HG02759 (cell line): Measurements from ENCODE around the gene UNC13A.

ENCODE experiments used
- ATAC-seq: cut with Tn5 transposase; IDR thresholded peaks from one replicate; pipeline ENCODE4 v1.9.1; 2021; ENCODE audit warnings: mild to moderate bottlenecking, moderate library complexity; ENCODE audit not compliant: unreplicated experiment

Gene UNC13A

GRCh38 chr19:17673937-17674799 lies 14.0 kb downstream of the UNC13A start:
- ATAC-seq: no peak

GRCh38 chr19:17671906-17672305 lies 16.2 kb downstream of the UNC13A start:
- ATAC-seq: no peak

- ATAC-seq: no peak
These were observed 18.7 kb downstream of the UNC13A start for GRCh38 chr19:17669419-17669818.

DNA sequence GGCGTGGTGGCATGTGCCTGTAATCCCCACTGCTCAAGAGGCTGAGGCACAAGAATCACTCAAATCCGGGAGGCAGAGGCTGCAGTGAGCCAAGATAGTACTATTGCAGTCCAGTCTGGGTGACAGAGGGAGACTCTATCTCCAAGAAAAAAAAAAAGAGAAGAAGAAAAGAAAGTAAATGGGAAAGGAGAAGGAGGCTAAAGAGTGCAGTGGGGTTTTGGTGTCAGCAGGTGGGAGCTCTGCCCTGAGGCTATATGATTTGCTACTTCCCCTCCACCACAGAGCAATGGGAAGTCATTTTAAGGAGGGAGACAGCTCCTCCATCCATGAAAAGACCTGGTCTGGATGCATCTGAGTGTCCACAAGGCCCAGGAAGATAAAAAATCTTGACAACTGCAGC lies 23.1 kb downstream of the UNC13A start:
- no peak for ATAC-seq

DNA sequence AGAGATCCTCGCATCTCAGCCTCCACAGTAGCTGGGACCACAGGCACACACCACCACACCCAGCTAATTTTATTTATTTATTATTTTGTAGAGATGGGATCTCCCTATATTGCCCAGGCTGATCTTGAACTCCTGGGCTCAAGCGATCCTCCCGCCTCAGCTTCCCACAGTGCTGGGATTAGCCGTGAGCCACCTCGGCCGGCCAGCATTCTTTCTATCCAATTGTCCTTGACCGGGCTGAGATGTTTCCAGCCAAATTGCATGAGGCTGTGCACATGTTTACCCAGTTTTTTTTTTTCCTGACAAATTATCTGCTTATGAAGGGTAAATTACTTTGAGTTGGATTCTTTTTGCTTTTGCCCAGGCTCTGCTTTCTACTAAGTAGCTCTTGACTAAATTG lies 28.2 kb downstream of the UNC13A start:
- no peak for ATAC-seq

GRCh38 chr19:17658666-17659065 lies 29.5 kb downstream of the UNC13A start:
- no peak for ATAC-seq

DNA sequence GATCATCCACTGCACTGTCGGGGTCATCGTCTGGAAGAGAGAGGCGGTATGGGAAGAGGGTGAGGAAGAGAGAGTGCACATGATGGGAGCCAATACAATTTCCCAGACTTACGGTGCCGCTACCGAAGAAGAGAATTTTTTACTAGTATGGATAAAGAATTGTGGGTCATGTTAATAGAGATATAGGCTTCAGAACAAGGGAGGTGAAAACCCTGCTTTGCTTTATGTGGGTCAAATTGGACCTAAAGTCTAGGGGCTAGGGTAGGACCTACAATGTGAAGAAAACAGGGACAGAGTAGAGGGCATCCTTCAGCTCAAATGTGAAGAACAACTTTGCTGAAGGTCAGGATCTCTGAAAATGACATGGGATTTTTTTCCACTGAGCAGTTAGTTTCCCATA lies 29.9 kb downstream of the UNC13A start:
- no peak for ATAC-seq

GRCh38 chr19:17656970-17657369 lies 31.2 kb downstream of the UNC13A start:
- ATAC-seq: no peak

DNA sequence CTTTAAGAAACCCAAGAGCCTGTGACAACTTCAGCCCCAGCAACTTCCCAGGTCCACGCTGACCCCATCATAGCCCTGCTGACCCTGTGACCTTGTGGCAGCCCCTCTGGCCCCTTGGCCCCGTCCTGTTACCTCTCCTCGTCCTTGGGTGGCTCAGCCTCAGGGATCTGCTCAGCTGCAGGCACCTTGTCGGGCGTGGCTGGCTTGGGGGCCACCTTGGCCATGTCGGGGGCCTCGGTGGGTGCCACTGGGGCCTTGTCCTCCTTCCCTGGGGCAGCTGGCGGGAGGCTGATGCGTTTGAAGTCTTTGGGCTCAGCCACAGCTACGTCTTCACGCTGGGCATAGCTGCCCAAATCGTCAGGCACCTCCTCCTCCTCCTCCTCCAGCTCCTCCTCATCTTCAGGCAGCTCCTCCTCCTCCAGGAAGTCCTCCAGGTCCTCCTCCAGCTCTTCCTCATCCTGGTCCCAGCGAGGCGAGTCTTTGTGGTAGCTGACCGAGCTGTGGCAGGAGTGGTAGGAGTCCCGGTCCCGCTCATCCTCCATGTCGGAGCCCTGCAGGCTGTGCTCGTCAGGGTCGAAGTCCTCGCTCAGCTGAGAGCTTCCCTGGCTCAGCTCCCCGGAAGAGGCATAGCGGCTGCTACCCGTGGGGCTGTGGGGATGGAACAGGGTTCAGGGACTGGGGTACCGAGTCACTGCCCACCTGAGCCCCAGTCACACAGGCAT lies 32.2 kb downstream of the UNC13A start:
- no peak for ATAC-seq

- no peak for ATAC-seq
These were observed 33.2 kb downstream of the UNC13A start for GRCh38 chr19:17654993-17655392.

GRCh38 chr19:17652627-17653026 lies 35.5 kb downstream of the UNC13A start:
- no peak for ATAC-seq

GRCh38 chr19:17648786-17649185 lies 39.4 kb downstream of the UNC13A start:
- no peak for ATAC-seq

- ATAC-seq: no peak
These were observed 40.0 kb downstream of the UNC13A start for GRCh38 chr19:17648097-17648660.

- ATAC-seq: no peak
These were observed 40.8 kb downstream of the UNC13A start for GRCh38 chr19:17647071-17648020.

- ATAC-seq: no peak
These were observed 41.7 kb downstream of the UNC13A start for GRCh38 chr19:17646441-17646840.

DNA sequence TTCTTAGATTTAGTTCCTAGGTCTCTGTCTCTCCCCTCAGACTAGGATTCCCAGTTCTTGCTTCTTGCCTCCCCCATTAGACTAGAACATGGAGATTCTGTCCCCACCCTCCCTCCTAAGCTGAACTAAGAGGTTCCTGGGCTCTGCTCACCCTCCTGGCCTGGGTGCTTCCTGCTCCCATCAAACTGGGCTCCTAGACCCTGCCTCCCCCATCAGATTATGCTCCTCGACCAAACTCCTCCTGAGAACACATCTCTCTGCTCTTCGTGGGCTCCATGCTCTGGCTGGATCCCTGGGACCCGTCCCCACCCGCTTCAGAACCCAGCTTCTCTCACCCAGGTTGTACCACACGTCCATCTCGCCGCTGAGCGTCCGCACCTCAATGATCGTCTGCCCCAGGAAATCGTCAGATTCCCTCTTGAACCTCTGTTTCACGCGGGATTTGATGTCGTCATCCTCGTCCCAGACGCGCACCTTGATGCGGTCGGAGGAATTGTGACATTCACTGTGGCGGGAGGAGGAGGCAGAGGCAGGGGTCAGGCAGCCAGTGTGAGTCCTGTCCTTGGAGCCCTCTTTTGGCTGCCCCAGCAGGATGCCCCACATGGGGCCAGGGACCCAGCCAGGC lies 42.7 kb downstream of the UNC13A start:
- ATAC-seq: no peak

DNA sequence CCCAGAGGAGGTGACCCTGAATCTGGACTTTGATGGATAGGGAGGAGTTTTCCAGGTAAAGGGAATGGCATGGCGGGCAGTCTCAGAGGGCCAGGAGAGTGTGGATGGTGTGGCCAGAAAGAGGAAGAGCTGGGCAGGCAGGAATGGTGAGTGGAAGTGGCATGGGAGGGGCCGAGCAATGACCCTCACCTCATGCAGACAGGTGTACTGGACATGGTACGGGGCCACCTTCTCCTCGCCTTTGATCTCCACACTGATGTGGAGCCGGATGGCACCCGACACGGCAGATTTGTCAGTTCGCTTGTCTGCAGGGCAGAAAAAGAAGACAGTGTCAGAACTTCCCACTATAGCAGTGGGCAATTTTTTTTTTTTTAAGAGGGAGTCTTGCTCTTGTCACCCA lies 45.5 kb downstream of the UNC13A start:
- ATAC-seq: no peak

- no peak for ATAC-seq
These were observed 46.3 kb downstream of the UNC13A start for GRCh38 chr19:17641846-17642245.

DNA sequence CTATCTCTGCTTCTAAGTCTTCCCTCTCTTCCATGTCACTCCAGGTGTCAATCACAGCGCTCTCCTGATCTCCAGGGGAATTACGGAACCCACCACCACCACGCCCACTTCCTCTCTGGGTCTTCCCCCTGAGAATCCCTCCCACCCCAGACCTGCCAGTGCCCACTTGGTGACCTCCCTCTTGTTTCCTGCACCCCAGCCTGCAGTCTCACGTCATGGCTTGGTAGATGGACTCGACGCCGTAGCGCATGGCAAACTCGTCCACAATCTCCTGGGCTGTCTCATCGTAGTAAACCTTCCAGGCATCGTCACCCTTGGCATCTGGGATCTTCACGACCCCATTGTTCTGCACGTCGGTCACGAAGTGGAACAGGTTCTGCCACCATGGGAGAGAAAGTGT lies 47.0 kb downstream of the UNC13A start:
- ATAC-seq: no peak

- ATAC-seq: no peak
These were observed 54.5 kb downstream of the UNC13A start for GRCh38 chr19:17633700-17634099.
